IPS DF 6.9 (cell line): Measurements from ENCODE around the gene DSCAM.

Experiments used
- DNase-seq: peaks from one replicate; pipeline ENCODE4 v3.0.0-alpha.2; 2013; ENCODE audit warnings: low read depth, low spot score
- H3K27ac ChIP-seq: one replicate; pipeline ENCODE4 v1.5.1; 2013; ENCODE audit warnings: low read length, control low read depth
- H3K27me3 ChIP-seq: 2 replicates; pipeline ENCODE4 v1.6.1; 2013; ENCODE audit warnings: mild to moderate bottlenecking, low read length; ENCODE audit not compliant: control insufficient read depth, insufficient read depth
- H3K36me3 ChIP-seq: 2 replicates; pipeline ENCODE4 v1.6.1; 2013; ENCODE audit warnings: low read length; ENCODE audit not compliant: control insufficient read depth, insufficient read depth
- H3K4me1 ChIP-seq: 2 replicates; pipeline ENCODE4 v1.6.1; 2013; ENCODE audit warnings: low read length; ENCODE audit not compliant: control insufficient read depth, insufficient read depth
- H3K4me3 ChIP-seq: 2 replicates; pipeline ENCODE4 v1.5.1; 2013; ENCODE audit warnings: mild to moderate bottlenecking, low read length
- H3K9me3 ChIP-seq: 2 replicates; pipeline ENCODE4 v1.6.1; 2013; ENCODE audit warnings: low read length, inconsistent platforms; ENCODE audit not compliant: control insufficient read depth, insufficient read depth
- WGBS: extraction: QIAGEN DNeasy Blood & Tissue Kit; methylation state at CpG from one replicate; pipeline ENCODE4 v1.1.7; 2013; ENCODE audit warnings: mixed read lengths, missing lambda C conversion rate; ENCODE audit not compliant: insufficient read length, insufficient coverage; 5-methylcytosine and 5-hydroxymethylcytosine counted together

DSCAM gene

DNA sequence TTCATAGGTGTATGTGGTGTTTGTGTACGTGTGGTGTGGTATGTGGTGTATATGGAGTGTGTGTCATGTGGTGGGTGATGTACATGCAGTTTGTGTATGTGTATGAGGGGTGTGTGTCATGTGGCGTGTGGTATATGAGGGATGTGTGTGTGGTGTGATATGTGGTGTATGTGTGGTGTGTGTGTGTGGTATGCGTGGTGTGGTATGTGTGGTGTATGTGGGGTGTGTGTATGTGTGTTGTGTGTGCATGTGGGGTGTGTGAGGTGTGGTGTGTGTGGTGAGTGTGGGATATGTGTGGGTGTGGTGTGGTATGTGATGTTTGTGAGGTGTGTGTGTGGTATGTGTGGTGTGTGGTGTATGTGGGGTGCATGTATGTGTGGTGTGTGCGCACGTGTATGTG, 707.3 kb downstream of the DSCAM start:
- 100% methylated on average over 3 of the region's 5 CpGs for WGBS
- H3K9me3 ChIP-seq = peaks cover 4% of the 10 kb centered on the region; the same call in 1 of the 2 replicates
- H3K36me3 ChIP-seq = no peaks in the 10 kb centered on the region

GRCh38 chr21:40136571-40136970, 710.4 kb downstream of the DSCAM start:
- no CpG with 5 or more reads among the region's 7 CpGs for WGBS
- H3K27me3 ChIP-seq = no peaks in the 10 kb centered on the region
- no peaks in the 10 kb centered on the region for H3K36me3 ChIP-seq
- DNase-seq = no peak
- H3K4me1 ChIP-seq = no peaks in the 10 kb centered on the region
- no peak overlapping the region for H3K4me3 ChIP-seq
- no peak overlapping the region for H3K27ac ChIP-seq
- H3K9me3 ChIP-seq = peaks cover 4% of the 10 kb centered on the region; the same call in 1 of the 2 replicates

More for the DNA sequence above, 707.3 kb downstream of the DSCAM start:
- DNase-seq = no peak
- Histone ChIP-seq H3K27ac (no peak overlapping the region), H3K4me1 (no peaks in the 10 kb centered on the region), H3K4me3 (no peak overlapping the region), H3K27me3 (no peaks in the 10 kb centered on the region)

- WGBS = no CpG with 5 or more reads among the region's 9 CpGs
- no peak overlapping the region for H3K4me3 ChIP-seq
- H3K4me1 ChIP-seq = no peaks in the 10 kb centered on the region
- H3K9me3 ChIP-seq = peaks cover 3% of the 10 kb centered on the region; the same call in 1 of the 2 replicates
- no peak for DNase-seq
- H3K27ac ChIP-seq = no peak overlapping the region
- H3K36me3 ChIP-seq = no peaks in the 10 kb centered on the region
- H3K27me3 ChIP-seq = no peaks in the 10 kb centered on the region
Observed at GRCh38 chr21:40134731-40135492, 712.0 kb downstream of the DSCAM start.

DNA sequence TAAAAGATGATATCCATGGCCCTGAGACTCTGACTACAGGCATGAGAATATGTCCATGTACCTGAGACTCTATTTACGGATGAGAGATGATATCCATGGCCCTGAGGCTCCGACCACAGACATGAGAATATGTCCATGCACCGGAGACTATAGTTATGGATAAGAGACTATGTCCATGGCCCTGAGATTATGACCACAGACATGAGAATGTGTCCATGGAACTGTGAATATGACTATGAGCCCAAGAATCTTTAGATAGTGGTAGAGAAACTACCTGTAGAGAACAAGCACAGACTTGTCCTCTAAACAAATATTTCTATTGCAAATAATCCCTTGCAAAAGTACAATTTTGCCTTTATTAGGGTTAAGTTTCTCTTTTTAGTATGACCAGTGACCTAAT, 716.5 kb downstream of the DSCAM start:
- no peak for DNase-seq
- WGBS = no CpG with 5 or more reads among the region's 3 CpGs
- H3K36me3 ChIP-seq = no peaks in the 10 kb centered on the region
- no peak overlapping the region for H3K27ac ChIP-seq
- no peaks in the 10 kb centered on the region for H3K27me3 ChIP-seq
- no peak overlapping the region for H3K4me3 ChIP-seq
- no peaks in the 10 kb centered on the region for H3K4me1 ChIP-seq
- no peaks in the 10 kb centered on the region; the same call in 1 of the 2 replicates for H3K9me3 ChIP-seq

DNA sequence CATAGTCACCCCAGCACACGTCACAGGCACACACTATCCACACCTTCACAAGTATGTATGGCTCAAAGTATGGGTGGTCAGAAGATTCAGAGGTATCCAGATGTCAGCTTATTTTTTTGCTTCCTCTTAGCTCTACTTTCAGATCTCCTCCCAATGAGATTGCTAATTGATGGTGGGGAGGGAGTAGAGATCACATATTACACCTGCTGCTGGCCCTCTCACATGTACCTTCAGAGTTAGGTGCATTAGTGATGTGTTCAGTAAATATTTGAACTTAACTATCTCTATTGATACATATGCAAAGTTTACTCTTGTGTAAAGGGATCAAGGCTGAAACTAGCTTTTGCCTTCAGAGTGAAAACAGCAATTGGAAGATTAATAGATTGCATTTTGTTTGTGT, 717.1 kb downstream of the DSCAM start:
- H3K36me3 ChIP-seq = no peaks in the 10 kb centered on the region
- H3K27me3 ChIP-seq = no peaks in the 10 kb centered on the region
- DNase-seq = no peak
- H3K9me3 ChIP-seq = no peaks in the 10 kb centered on the region; the same call in 1 of the 2 replicates
- H3K27ac ChIP-seq = no peak overlapping the region
- WGBS = no CpG with 5 or more reads among the region's 1 CpG
- H3K4me1 ChIP-seq = no peaks in the 10 kb centered on the region
- H3K4me3 ChIP-seq = no peak overlapping the region

- H3K27ac ChIP-seq = no peak overlapping the region
- no CpG with 5 or more reads among the region's 5 CpGs for WGBS
- no peaks in the 10 kb centered on the region; the same call in 1 of the 2 replicates for H3K9me3 ChIP-seq
- H3K27me3 ChIP-seq = no peaks in the 10 kb centered on the region
- H3K4me3 ChIP-seq = no peak overlapping the region
- H3K36me3 ChIP-seq = no peaks in the 10 kb centered on the region
- H3K4me1 ChIP-seq = no peaks in the 10 kb centered on the region
- DNase-seq = no peak
Observed at GRCh38 chr21:40128891-40129290, 718.1 kb downstream of the DSCAM start.

DNA sequence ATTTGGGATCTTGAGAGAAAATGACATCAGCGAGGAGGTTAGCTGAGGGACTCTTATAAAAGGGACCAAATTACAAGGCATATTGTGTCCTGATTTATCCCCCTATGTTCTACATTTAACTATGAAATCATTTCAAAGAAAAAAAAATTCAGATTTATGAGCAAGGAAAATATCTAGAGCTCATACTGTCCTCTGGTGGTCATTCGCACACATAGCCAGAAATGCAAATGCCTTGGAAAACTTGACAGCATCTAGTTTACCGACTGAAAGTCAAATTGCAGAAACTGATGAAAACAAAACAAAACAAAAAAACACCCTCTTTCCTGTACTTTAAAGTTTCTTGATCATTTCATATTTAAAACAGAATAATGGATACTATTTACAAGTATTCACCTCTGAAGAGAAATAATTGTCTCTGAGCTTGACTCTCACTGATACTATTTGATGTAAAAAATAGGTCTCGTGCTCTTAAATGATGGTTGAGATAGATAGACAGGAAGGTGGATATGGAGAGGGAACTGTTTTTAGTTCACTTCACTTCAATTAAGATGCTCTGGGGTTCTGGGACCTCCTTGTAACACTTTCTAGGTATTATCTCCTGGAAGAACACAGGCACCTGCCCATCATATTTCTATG, 725.9 kb downstream of the DSCAM start:
- no CpG with 5 or more reads among the region's 4 CpGs for WGBS
- Histone ChIP-seq H3K4me3 (no peak overlapping the region), H3K27me3 (no peaks in the 10 kb centered on the region), H3K9me3 (no peaks in the 10 kb centered on the region; the same call in 1 of the 2 replicates), H3K27ac (no peak overlapping the region), H3K36me3 (no peaks in the 10 kb centered on the region), H3K4me1 (no peaks in the 10 kb centered on the region)
- no peak for DNase-seq

DNA sequence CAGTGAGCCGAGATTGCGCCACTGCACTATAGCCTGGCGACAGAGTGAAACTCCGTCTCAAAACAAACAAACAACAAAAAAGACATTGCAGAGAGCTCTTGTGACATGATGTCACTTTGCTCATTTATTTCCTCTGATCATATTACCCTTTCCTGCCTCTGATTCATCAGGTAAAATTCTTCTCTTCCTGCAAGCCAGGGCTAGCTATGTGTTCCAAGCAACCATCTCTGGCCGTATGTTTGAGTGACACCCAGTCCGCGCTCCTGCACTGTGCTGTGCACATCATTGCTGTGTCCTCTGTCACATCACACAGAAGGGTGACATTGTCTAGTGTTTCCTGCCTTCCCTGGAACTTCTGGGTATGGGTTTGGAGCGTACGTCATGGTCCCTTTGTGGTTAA, 728.4 kb downstream of the DSCAM start:
- DNase-seq = no peak
- no CpG with 5 or more reads among the region's 9 CpGs for WGBS
- H3K36me3 ChIP-seq = no peaks in the 10 kb centered on the region
- H3K27me3 ChIP-seq = no peaks in the 10 kb centered on the region
- H3K9me3 ChIP-seq = no peaks in the 10 kb centered on the region; the same call in 1 of the 2 replicates
- H3K27ac ChIP-seq = no peak overlapping the region
- no peaks in the 10 kb centered on the region for H3K4me1 ChIP-seq
- H3K4me3 ChIP-seq = no peak overlapping the region

- no CpG with 5 or more reads among the region's 4 CpGs for WGBS
- no peak for DNase-seq
Observed at GRCh38 chr21:40117236-40117635, 729.7 kb downstream of the DSCAM start.

DNA sequence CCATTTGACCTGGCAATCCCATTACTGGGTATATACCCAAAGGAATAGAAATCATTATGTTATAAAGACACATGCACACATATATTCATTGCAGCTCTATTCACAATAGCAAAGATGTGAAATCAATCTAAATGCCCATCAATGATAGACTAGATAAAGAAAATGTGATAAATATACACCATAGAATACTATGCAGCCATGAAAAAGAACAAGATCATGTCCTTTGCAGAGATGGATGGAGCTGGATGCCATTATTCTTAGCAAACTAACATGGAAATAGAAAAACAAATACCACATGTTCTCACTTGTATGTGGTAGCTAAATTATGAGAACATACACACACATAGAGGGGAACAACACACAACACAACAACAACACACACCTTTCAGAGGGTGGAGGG, 731.2 kb downstream of the DSCAM start:
- Histone ChIP-seq H3K27ac (no peak overlapping the region), H3K4me3 (no peak overlapping the region), H3K4me1 (no peaks in the 10 kb centered on the region), H3K36me3 (no peaks in the 10 kb centered on the region), H3K9me3 (no peaks in the 10 kb centered on the region), H3K27me3 (no peaks in the 10 kb centered on the region)
- no peak for DNase-seq

More at GRCh38 chr21:40117236-40117635, 729.7 kb downstream of the DSCAM start:
- Histone ChIP-seq H3K36me3 (no peaks in the 10 kb centered on the region), H3K4me3 (no peak overlapping the region), H3K27ac (no peak overlapping the region), H3K4me1 (no peaks in the 10 kb centered on the region), H3K9me3 (no peaks in the 10 kb centered on the region; the same call in 1 of the 2 replicates), H3K27me3 (no peaks in the 10 kb centered on the region)
